ENCODE measurements around the gene MGME1.

MGME1 gene

GRCh38 chr20:17968366-17969277 lies at the start of gene MGME1, which contains the start of gene SNX5:
TSS of gene MGME1 (plus strand) at chr20:17969018. CDS start at chr20:17969860, 842 bp downstream.
TSS of gene SNX5 (minus strand) at chr20:17968794. CDS start at chr20:17968425, 369 bp downstream.
- Histone ChIP-seq H3K4me3 (ENCODE audit: insufficient read length, low read depth) (peak within 1 kb of the TSS; percentile 94), H3K36me3 (ENCODE audit: insufficient read depth, insufficient read length, low read length) (peaks cover 63% of the 10 kb centered on the region), H3K9me3 (ENCODE audit: insufficient read depth, low read length) (no peaks in the 10 kb centered on the region), H3K9ac (ENCODE audit: insufficient read length, low read depth) (peak within 1 kb of the TSS; percentile 98), H3K27me3 (ENCODE audit: insufficient read depth, insufficient read length) (no peaks in the 10 kb centered on the region), H3K4me1 (ENCODE audit: insufficient read depth, insufficient read length) (no peaks in the 10 kb centered on the region)
- DNase-seq (ENCODE audit: low read depth, low spot score), result peak; percentile 94
- TF ChIP-seq YY1 (IDR thresholded peaks at IDR 0.05; ENCODE audit: insufficient read depth, insufficient read length), result peak; percentile 90
- TF ChIP-seq ZNF274 (IDR thresholded peaks at IDR 0.05; ENCODE audit: low read depth, low read length), result no peak
- TF ChIP-seq SUZ12 (IDR thresholded peaks at IDR 0.05; ENCODE audit: extremely low read depth, insufficient read depth, insufficient read length), result no peak

- H3K4me3 ChIP-seq (ENCODE audit: insufficient read length, low read depth), result no peak overlapping the region
- TF ChIP-seq SUZ12 (IDR thresholded peaks at IDR 0.05; ENCODE audit: extremely low read depth, insufficient read depth, insufficient read length) (no peak), ZNF274 (IDR thresholded peaks at IDR 0.05; ENCODE audit: low read depth, low read length) (no peak), YY1 (IDR thresholded peaks at IDR 0.05; ENCODE audit: insufficient read depth, insufficient read length) (no peak)
- H3K4me1 ChIP-seq (ENCODE audit: insufficient read depth, insufficient read length), result no peaks in the 10 kb centered on the region
- no peaks in the 10 kb centered on the region for H3K9me3 ChIP-seq (ENCODE audit: insufficient read depth, low read length)
- no peaks in the 10 kb centered on the region for H3K27me3 ChIP-seq (ENCODE audit: insufficient read depth, insufficient read length)
- H3K36me3 ChIP-seq (ENCODE audit: insufficient read depth, insufficient read length, low read length), result no peaks in the 10 kb centered on the region
- no peak overlapping the region for H3K9ac ChIP-seq (ENCODE audit: insufficient read length, low read depth)
- no peak for DNase-seq (ENCODE audit: low read depth, low spot score)
These were observed 49.7 kb upstream of the MGME1 start for GRCh38 chr20:17919149-17919548.

GRCh38 chr20:17921774-17922173 lies 47.0 kb upstream of the MGME1 start:
- H3K27me3 ChIP-seq (ENCODE audit: insufficient read depth, insufficient read length), result no peaks in the 10 kb centered on the region
- no peaks in the 10 kb centered on the region for H3K4me1 ChIP-seq (ENCODE audit: insufficient read depth, insufficient read length)
- no peak overlapping the region for H3K4me3 ChIP-seq (ENCODE audit: insufficient read length, low read depth)
- no peaks in the 10 kb centered on the region for H3K9me3 ChIP-seq (ENCODE audit: insufficient read depth, low read length)
- H3K36me3 ChIP-seq (ENCODE audit: insufficient read depth, insufficient read length, low read length), result no peaks in the 10 kb centered on the region
- no peak overlapping the region for H3K9ac ChIP-seq (ENCODE audit: insufficient read length, low read depth)
- DNase-seq (ENCODE audit: low read depth, low spot score), result no peak
- no peak for TF ChIP-seq YY1 (IDR thresholded peaks at IDR 0.05; ENCODE audit: insufficient read depth, insufficient read length)
- no peak for TF ChIP-seq SUZ12 (IDR thresholded peaks at IDR 0.05; ENCODE audit: extremely low read depth, insufficient read depth, insufficient read length)
- TF ChIP-seq ZNF274 (IDR thresholded peaks at IDR 0.05; ENCODE audit: low read depth, low read length), result no peak

- Histone ChIP-seq H3K4me1 (ENCODE audit: insufficient read depth, insufficient read length) (peaks cover 4% of the 10 kb centered on the region), H3K36me3 (ENCODE audit: insufficient read depth, insufficient read length, low read length) (no peaks in the 10 kb centered on the region), H3K27me3 (ENCODE audit: insufficient read depth, insufficient read length) (no peaks in the 10 kb centered on the region), H3K9me3 (ENCODE audit: insufficient read depth, low read length) (no peaks in the 10 kb centered on the region), H3K4me3 (ENCODE audit: insufficient read length, low read depth) (no peak overlapping the region), H3K9ac (ENCODE audit: insufficient read length, low read depth) (no peak overlapping the region)
- no peak for DNase-seq (ENCODE audit: low read depth, low spot score)
- TF ChIP-seq SUZ12 (IDR thresholded peaks at IDR 0.05; ENCODE audit: extremely low read depth, insufficient read depth, insufficient read length) (no peak), YY1 (IDR thresholded peaks at IDR 0.05; ENCODE audit: insufficient read depth, insufficient read length) (no peak), ZNF274 (IDR thresholded peaks at IDR 0.05; ENCODE audit: low read depth, low read length) (no peak)
These were observed 43.5 kb upstream of the MGME1 start for GRCh38 chr20:17925141-17925939.

GRCh38 chr20:17925940-17926300 lies 42.9 kb upstream of the MGME1 start:
- H3K27me3 ChIP-seq (ENCODE audit: insufficient read depth, insufficient read length), result no peaks in the 10 kb centered on the region
- DNase-seq (ENCODE audit: low read depth, low spot score), result no peak
- H3K4me3 ChIP-seq (ENCODE audit: insufficient read length, low read depth), result no peak overlapping the region
- H3K9ac ChIP-seq (ENCODE audit: insufficient read length, low read depth), result no peak overlapping the region
- peaks cover 1% of the 10 kb centered on the region; the same call in 1 of the 2 replicates for H3K9me3 ChIP-seq (ENCODE audit: insufficient read depth, low read length)
- no peaks in the 10 kb centered on the region for H3K36me3 ChIP-seq (ENCODE audit: insufficient read depth, insufficient read length, low read length)
- TF ChIP-seq ZNF274 (IDR thresholded peaks at IDR 0.05; ENCODE audit: low read depth, low read length) (no peak), YY1 (IDR thresholded peaks at IDR 0.05; ENCODE audit: insufficient read depth, insufficient read length) (no peak), SUZ12 (IDR thresholded peaks at IDR 0.05; ENCODE audit: extremely low read depth, insufficient read depth, insufficient read length) (no peak)
- peaks cover 4% of the 10 kb centered on the region for H3K4me1 ChIP-seq (ENCODE audit: insufficient read depth, insufficient read length)

GRCh38 chr20:17928211-17928611 lies 40.6 kb upstream of the MGME1 start:
- no peaks in the 10 kb centered on the region for H3K36me3 ChIP-seq (ENCODE audit: insufficient read depth, insufficient read length, low read length)
- no peak overlapping the region for H3K9ac ChIP-seq (ENCODE audit: insufficient read length, low read depth)
- peaks cover 6% of the 10 kb centered on the region for H3K4me1 ChIP-seq (ENCODE audit: insufficient read depth, insufficient read length)
- no peak for DNase-seq (ENCODE audit: low read depth, low spot score)
- no peaks in the 10 kb centered on the region for H3K27me3 ChIP-seq (ENCODE audit: insufficient read depth, insufficient read length)
- no peak overlapping the region for H3K4me3 ChIP-seq (ENCODE audit: insufficient read length, low read depth)
- no peak for TF ChIP-seq SUZ12 (IDR thresholded peaks at IDR 0.05; ENCODE audit: extremely low read depth, insufficient read depth, insufficient read length)
- TF ChIP-seq ZNF274 (IDR thresholded peaks at IDR 0.05; ENCODE audit: low read depth, low read length), result no peak
- TF ChIP-seq YY1 (IDR thresholded peaks at IDR 0.05; ENCODE audit: insufficient read depth, insufficient read length), result no peak
- peaks cover 10% of the 10 kb centered on the region; the same call in 1 of the 2 replicates for H3K9me3 ChIP-seq (ENCODE audit: insufficient read depth, low read length)

All from NT2/D1 (cell line).